Choroid plexus epithelial cell (primary cell): ENCODE data around the gene CNN1.

Source experiments
- DNase-seq: peaks from one replicate; pipeline ENCODE4 v3.0.0-alpha.2; 2010; ENCODE audit warnings: low read depth
- H3K4me3 ChIP-seq: 2 replicates; pipeline ENCODE4 v1.5.1; 2011; ENCODE audit warnings: low read depth, mild to moderate bottlenecking, control low read depth, low read length, moderate library complexity
- TF ChIP-seq, protein P1 (sequence below): conservative IDR thresholded peaks from 2 replicates; pipeline ENCODE4 v1.5.1; 2011; ENCODE audit warnings: low read depth, mild to moderate bottlenecking, control low read depth, inconsistent platforms, low read length, moderate library complexity

Gene CNN1

DNA sequence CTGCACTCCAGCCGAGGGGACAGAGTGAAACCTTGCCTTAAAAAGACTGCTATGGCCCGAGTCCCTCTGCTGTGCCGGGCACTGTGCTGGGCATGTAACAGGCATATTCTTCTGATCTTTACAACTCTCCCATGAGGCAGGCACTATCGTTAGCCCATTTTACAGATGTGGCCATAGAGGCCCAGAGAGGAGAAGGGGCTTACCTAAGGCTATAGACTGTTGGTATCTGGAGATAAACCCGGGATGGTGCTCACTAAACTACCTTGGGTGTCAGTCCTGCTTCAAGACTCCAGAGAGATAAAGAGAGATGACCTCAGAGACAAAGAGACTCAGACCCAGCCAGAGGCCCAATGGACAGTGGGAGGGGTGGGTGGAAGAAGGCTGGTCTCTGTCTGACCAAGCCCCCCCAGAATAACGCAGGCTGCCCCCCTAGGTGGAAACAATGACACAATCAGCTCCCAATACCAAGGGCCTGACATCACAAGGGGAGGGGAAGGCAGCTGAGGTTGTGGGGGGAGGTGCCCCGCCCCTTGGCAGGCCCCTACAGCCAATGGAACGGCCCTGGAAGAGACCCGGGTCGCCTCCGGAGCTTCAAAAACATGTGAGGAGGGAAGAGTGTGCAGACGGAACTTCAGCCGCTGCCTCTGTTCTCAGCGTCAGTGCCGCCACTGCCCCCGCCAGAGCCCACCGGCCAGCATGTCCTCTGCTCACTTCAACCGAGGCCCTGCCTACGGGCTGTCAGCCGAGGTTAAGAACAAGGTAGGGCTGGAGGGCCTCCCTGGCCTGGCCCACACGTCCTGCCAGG lies at the start of gene CNN1:
Gene CNN1, plus strand, starts transcription at position 620 of the 805 bp plus-strand sequence. Its CDS starts 77 bp downstream, at position 697.
- TF ChIP-seq, protein P1, sequence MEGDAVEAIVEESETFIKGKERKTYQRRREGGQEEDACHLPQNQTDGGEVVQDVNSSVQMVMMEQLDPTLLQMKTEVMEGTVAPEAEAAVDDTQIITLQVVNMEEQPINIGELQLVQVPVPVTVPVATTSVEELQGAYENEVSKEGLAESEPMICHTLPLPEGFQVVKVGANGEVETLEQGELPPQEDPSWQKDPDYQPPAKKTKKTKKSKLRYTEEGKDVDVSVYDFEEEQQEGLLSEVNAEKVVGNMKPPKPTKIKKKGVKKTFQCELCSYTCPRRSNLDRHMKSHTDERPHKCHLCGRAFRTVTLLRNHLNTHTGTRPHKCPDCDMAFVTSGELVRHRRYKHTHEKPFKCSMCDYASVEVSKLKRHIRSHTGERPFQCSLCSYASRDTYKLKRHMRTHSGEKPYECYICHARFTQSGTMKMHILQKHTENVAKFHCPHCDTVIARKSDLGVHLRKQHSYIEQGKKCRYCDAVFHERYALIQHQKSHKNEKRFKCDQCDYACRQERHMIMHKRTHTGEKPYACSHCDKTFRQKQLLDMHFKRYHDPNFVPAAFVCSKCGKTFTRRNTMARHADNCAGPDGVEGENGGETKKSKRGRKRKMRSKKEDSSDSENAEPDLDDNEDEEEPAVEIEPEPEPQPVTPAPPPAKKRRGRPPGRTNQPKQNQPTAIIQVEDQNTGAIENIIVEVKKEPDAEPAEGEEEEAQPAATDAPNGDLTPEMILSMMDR, result no peak
- H3K4me3 ChIP-seq, result peak within 1 kb of the TSS; percentile 42
- DNase-seq, result peak; percentile 86

DNA sequence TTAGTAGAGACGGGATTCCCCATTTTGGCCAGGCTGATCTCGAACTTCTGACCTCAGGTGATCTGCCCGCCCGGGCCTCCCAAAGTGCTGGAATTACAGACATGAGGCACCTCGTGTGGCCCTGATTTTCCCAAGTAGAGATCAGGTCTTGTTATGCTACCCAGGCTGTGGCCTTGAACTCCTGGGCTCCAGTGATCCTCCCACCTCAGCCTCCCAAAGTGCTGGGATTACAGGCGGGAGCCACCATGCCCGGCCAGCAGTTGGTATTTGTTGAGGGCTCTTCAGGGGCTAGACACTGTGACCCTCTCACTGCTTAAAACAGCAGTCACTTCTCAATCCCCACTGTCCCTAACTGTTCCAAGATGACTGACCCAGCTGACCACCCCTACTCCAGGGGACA lies 49.3 kb upstream of the CNN1 start:
- TF ChIP-seq, protein P1, result no peak
- H3K4me3 ChIP-seq, result no peak overlapping the region
- DNase-seq, result no peak

DNA sequence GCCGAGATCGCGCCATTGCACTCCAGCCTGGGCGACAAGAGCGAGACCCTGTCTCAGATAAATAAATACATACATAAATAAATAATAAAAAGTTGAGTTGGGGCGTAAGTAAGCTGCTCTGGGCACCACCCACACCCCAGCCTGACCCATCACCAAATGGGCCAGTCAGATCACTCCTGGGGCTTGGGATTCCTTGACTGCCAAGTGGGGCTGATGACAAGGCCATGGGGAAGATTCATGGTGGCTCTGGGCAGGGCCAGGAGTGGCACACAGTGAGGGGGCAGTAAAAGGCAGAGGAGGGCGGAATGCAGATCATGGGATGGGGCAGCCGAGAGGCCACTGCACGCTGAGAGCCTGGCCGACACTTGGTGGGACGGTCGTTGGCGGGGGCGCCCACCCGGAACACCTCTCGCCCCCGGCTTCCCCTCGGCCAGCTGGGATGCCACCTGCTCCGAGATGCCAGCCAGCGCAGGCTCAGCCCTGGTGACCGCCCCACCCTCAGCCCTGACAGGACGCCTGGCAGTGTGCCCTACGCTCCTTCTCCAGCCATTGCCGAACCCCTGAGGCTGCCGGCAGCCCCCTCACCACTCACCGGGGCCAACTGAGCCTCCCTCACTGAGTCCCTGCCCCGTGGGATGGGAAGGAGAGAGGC lies 43.9 kb upstream of the CNN1 start:
- DNase-seq, result no peak
- no peak overlapping the region for H3K4me3 ChIP-seq

DNA sequence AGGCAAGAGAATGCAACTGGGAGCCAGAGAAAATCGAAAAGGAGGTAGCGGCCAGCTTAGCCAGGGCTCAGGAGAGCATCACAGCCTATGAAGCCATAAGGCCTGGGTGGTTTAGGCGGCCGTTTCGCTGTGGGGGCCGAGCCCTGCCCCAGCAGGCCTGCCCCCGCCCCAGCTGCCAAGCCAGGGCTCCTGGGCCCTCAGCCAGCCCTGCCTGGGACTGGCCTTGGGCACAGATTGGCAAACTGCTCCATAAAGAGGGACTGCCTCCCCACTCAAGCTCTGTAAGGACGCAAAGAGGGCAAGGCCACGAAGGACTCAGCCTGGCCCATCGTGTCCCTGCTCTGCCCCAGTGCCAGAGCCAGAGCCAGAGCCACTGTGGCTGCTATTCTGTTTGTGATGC lies 43.2 kb upstream of the CNN1 start:
- TF ChIP-seq, protein P1, result no peak
- no peak for DNase-seq
- no peak overlapping the region for H3K4me3 ChIP-seq

More for the DNA sequence above, 43.9 kb upstream of the CNN1 start:
- TF ChIP-seq, protein P1, result no peak

DNA sequence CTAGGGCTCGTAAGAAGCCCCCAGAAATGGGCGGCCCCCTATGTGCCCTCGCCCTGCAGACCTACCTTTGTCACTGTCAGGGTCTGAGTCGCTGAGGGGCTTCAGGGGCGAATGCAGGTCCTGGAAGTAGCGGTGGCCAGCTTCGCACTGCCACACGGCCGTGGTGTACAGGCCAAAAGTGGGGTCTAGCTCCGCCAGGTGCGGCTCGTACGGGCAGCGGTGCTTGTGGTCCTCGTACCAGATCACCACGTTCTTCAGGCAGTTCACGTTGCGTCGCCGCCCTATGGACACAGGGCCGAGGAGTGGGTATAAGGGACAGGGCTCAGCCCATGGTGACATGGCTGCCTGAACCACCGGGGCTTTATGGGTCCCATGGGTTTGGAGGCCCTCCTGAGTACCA lies 42.8 kb upstream of the CNN1 start:
- H3K4me3 ChIP-seq, result no peak overlapping the region
- TF ChIP-seq, protein P1, result no peak
- no peak for DNase-seq

DNA sequence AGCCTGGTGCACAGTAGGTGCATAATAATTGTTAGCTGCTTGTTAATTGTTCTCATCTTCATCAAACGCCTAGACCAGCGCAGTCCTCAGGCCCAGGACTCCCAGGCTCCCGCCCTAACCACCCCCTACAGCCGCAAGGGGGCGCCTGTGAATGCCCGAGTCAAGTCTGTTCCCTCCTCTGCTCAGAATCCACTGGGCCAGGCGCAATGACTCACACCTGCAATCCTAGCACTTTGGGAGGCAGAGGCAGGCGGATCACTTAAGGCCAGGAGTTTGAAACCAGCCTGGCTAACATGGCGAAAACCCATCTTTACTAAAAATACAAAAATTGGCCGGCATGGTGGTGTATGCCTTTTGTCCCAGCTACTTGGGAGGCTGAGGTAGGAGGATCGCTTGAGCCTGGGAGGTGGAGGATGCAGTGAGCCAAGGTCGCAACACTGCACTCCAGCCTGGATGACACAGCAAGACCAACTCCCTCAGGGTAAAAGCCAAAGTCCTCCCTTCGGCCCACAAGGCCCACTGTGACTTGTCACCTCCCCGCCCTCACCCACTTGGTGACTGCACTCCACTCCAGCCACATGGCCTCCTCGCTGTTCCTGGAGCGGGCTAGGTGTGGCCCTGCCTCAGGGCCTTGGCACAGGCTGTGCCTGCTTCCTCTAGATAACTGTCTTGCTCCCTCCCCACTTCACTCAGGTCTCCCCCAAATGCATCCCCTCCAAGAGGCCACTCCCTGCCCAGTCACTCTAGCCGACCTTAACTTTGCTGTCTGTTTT lies 42.1 kb upstream of the CNN1 start:
- no peak overlapping the region for H3K4me3 ChIP-seq
- peak; percentile 90 for DNase-seq
- TF ChIP-seq, protein P1, result peak; percentile 83
